Pancreas (tissue), 10 donors: ENCODE measurements around the gene EGF. TPM values are rescaled to one million over a fixed set of nuclear protein-coding genes. Genes with fewer than 3 reads are reported as not detected.
A peak's percentile ranks its signal among the peaks of the same experiment; 100 is the strongest.

Experiments
- ATAC-seq, 4 donors: fragments of 200-7000 bp; cut with Tn5 transposase; one replicate each; pipeline versions ENCODE4 v1.8.0 to v1.9.1; 2020; ENCODE audit warnings: mild to moderate bottlenecking in 4 of 4, moderate library complexity in 4 of 4
- DNase-seq, 6 donors: peaks; one replicate each; pipeline ENCODE4 v3.0.0-alpha.2; 2020
- FAIRE-seq: peaks from 2 replicates; lab custom pipeline; 2012; peaks lifted over from hg19 to GRCh38; lab: Jason Lieb, UNC
- H3K27ac ChIP-seq, 4 donors: fragments of 200-600 bp; sonication (generic); 1 replicate in 3 of 4; 2 replicates in 1 of 4; pipeline versions ENCODE4 v1.5.0 to v1.8.0; 2020
- H3K27me3 ChIP-seq, 4 donors: fragments of 200-600 bp; one replicate each; pipeline ENCODE4 v1.8.0; 2021
- H3K36me3 ChIP-seq, 3 donors: fragments of 200-600 bp; sonication (generic) in 1 of 3; one replicate each; pipeline versions ENCODE4 v1.5.0 to v1.8.0; 2020 to 2021
- H3K4me1 ChIP-seq, 3 donors: fragments of 200-600 bp; one replicate each; pipeline ENCODE4 v1.8.0; 2021
- H3K4me3 ChIP-seq, 4 donors: fragments of 200-600 bp; sonication (generic) in 2 of 4; one replicate each; pipeline versions ENCODE4 v1.5.0 to v1.8.0; 2020 to 2021
- H3K9me3 ChIP-seq, 4 donors: fragments of 200-600 bp; one replicate each; pipeline ENCODE4 v1.8.0; 2021
- WGBS, 2 donors: extraction: QIAGEN DNeasy Blood & Tissue Kit; methylation state at CpG; one replicate each; pipeline ENCODE4 v1.1.7; 2013; 5-methylcytosine and 5-hydroxymethylcytosine counted together
- intact Hi-C, 3 donors: fragments of 100-400 bp; cut with DNase I; formaldehyde crosslinking; loops; one replicate each; pipeline versions ENCODE4 v1.11.1 to v1.14.2; 2022
- polyA plus RNA-seq, 2 donors: library from polyadenylated mRNA; stranded (reverse); fragments of 200-250 nt; gene quantifications; one replicate each; pipeline ENCODE4 v1.2.3, GENCODE V29; 2013
- total RNA-seq, 6 donors: library from RNA; stranded (reverse); fragmentation: NEBNext Ultra II Directional in 4 of 6; extraction: Animal tissue kit (Norgen Biotek cat#: 25700) in 4 of 6; gene quantifications; one replicate each; pipeline versions ENCODE4 v1.2.1 to v1.2.4, GENCODE V29; 2021 to 2023
- TF ChIP-seq, protein P1 (sequence below), 4 donors: fragments of 200-600 bp; sonication (generic) in 3 of 4; IDR thresholded peaks; one replicate each; pipeline versions ENCODE4 v1.5.0 to v1.8.0; 2021; ENCODE audit warnings: antibody characterized with exemption in 4 of 4
- donor health status: healthy with polysubstance abuse.
- donor health status: DM: no; HTN: no; CAD: no; lungs with moderate emphysema.
- donor health status: DM: no; HTN: no; CAD: no.
- donor health status: control.
- donor health status: control.
- donor health status: Bipolar disorder and iron deficiency.
- donor health status: DM: yes; HTN: yes; CAD: no.
- donor health status: DM: no; HTN: no; CAD: no.
- donor health status: DM: no; HTN: no; CAD: no.
- donor health status: DM: yes; HTN: yes; CAD: no.

EGF gene
- total and polyA plus RNA-seq, 8 donors = 12.8 to 67.2 (median 23.1) TPM

DNA sequence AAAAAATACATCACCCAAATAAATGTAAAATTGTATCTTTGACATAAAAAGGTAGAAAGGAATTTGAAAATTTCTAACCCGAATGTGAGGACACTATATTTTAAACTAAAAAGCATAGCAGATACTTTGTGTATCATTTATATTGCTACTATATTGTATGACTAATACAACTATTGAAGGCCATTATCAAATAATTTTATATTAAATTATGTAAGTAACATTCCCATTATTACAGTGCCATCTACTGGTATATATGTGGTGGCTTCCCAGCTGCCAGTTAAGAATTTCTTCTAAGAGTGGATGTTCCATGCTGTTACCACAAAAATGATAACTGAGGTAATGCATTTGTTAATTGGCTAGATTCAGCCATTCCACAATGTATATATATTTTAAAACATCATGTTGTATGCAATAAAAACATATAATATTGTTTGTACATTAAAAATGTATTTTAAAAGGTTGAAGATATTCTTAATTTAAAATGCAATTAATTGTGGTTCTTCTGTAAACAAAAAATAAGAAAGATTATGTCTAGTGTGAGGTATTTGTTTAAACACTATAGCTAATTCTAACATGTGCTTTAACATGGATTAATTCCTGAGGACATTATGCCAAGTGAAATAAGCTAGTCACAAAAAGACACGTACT lies 65.3 kb downstream of the EGF start:
- DNase-seq = no peak
- H3K36me3 ChIP-seq = peaks cover 0 to 4% (median 0%) of the 10 kb centered on the region in 3 donors

DNA sequence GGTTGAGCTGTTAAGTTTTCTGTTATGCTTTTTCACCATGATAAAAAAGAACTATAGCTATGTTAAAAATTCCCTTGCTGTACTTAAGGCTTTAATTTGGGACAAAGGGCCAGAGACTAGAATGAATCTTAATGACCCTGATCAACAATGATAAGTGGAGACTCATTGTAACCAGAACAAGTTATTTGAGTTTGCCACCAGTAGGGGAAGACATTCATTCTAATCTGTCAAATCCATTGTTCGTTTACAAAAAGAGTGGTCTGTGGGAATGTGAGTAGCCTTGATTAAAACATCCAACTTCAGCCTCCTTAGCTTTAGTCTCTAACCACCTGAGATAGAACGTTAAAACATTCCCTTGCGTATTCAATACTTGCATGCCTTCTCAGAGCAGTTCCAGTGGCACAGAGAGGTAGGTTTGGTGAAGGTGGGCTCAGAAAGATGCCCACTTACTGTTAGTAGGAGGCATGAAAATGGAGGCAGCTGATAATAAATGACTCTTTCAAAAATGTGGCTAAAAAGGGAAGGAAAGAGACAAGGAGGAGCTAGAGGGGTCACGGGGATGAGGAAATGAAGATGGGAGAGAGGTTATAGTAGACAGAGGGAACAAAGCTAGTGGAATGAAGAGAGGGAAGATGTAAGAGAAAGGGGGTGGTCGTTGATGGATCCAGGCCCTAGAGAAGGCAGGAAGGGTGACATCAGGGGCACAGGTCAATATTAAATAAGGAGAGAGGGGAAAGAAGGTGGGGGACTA lies 66.2 kb downstream of the EGF start:
- H3K4me1 ChIP-seq = peaks cover 0 to 4% (median 0%) of the 10 kb centered on the region in 3 donors
- H3K4me3 ChIP-seq = no peak overlapping the region
- DNase-seq (no peak), FAIRE-seq (no peak), ATAC-seq (no peak)
- no peaks in the 10 kb centered on the region for H3K9me3 ChIP-seq
- H3K27me3 ChIP-seq = no peaks in the 10 kb centered on the region
- intact Hi-C loops = loop anchor here in 2 of 3 donors (10.0 kb wide), 1 partner anchor 554 kb away; no protein-coding TSS in a partner anchor
- H3K27ac ChIP-seq = no peak overlapping the region
- 55 to 56% methylated on average over 5 of the region's 5 CpGs for WGBS, 2 donors
- TF ChIP-seq, protein P1, sequence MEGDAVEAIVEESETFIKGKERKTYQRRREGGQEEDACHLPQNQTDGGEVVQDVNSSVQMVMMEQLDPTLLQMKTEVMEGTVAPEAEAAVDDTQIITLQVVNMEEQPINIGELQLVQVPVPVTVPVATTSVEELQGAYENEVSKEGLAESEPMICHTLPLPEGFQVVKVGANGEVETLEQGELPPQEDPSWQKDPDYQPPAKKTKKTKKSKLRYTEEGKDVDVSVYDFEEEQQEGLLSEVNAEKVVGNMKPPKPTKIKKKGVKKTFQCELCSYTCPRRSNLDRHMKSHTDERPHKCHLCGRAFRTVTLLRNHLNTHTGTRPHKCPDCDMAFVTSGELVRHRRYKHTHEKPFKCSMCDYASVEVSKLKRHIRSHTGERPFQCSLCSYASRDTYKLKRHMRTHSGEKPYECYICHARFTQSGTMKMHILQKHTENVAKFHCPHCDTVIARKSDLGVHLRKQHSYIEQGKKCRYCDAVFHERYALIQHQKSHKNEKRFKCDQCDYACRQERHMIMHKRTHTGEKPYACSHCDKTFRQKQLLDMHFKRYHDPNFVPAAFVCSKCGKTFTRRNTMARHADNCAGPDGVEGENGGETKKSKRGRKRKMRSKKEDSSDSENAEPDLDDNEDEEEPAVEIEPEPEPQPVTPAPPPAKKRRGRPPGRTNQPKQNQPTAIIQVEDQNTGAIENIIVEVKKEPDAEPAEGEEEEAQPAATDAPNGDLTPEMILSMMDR (IDR thresholded peaks at IDR 0.05) = no peak
- peaks cover 0 to 4% (median 0%) of the 10 kb centered on the region in 3 donors for H3K36me3 ChIP-seq

More for the DNA sequence above, 65.3 kb downstream of the EGF start:
- intact Hi-C loops = loop anchor here in 2 of 3 donors (10.0 kb wide), 1 partner anchor 553 kb away; no protein-coding TSS in a partner anchor
- H3K4me3 ChIP-seq = no peak overlapping the region
- FAIRE-seq = peak; percentile 96
- ATAC-seq = peak; percentile 56 to 80 (median 76)
- no peaks in the 10 kb centered on the region for H3K27me3 ChIP-seq
- TF ChIP-seq, protein P1 (IDR thresholded peaks at IDR 0.05) = peak; percentile 14 to 51 (median 46)
- no peak overlapping the region for H3K27ac ChIP-seq
- WGBS, 2 donors = 78 to 88% methylated on average over 2 of the region's 2 CpGs
- H3K4me1 ChIP-seq = peaks cover 0 to 4% (median 0%) of the 10 kb centered on the region in 3 donors
- H3K9me3 ChIP-seq = no peaks in the 10 kb centered on the region

DNA sequence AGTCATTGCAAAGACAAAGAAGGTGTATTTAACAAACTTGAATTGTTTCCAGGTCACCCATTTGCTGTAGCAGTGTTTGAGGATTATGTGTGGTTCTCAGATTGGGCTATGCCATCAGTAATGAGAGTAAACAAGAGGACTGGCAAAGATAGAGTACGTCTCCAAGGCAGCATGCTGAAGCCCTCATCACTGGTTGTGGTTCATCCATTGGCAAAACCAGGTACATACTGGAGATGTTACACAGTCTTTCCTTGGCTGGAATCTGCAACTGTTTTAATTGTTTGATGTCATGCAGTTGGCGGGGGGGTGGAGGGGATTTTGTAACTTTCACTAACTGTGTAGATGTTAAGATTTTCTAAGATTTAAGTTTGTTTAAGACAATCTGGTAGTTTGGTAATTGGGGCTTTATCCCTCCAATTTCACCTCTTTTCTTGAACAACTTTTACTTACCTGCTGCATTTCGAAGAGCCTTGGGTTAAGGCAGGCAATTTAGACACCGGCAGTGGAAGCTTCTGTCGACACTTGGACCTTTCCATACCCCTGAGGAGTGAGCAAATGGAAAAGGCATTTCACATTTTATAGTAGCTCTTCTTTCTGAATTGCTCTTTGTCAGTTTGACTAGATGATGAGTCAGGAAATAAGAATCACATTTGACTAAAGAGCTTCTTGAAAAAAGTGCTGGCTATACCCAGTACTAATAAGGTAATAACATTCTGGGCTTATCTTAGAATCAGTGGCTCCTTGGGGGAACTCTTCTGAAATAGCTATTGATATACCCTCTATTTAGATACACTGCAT lies 67.4 kb downstream of the EGF start:
- intact Hi-C loops = loop anchor here in 2 of 3 donors (10.0 kb wide), 1 partner anchor 555 kb away; no protein-coding TSS in a partner anchor
- Histone ChIP-seq H3K27me3 (no peaks in the 10 kb centered on the region), H3K9me3 (no peaks in the 10 kb centered on the region), H3K4me1 (no peaks in the 10 kb centered on the region), H3K4me3 (no peak overlapping the region), H3K36me3 (peaks cover 0 to 4% (median 0%) of the 10 kb centered on the region in 3 donors), H3K27ac (no peak overlapping the region)
- TF ChIP-seq, protein P1 (IDR thresholded peaks at IDR 0.05) = no peak
- ATAC-seq = no peak
- WGBS, 2 donors = 81 to 83% methylated on average over 5 of the region's 5 CpGs
- DNase-seq = no peak
- no peak for FAIRE-seq

DNA sequence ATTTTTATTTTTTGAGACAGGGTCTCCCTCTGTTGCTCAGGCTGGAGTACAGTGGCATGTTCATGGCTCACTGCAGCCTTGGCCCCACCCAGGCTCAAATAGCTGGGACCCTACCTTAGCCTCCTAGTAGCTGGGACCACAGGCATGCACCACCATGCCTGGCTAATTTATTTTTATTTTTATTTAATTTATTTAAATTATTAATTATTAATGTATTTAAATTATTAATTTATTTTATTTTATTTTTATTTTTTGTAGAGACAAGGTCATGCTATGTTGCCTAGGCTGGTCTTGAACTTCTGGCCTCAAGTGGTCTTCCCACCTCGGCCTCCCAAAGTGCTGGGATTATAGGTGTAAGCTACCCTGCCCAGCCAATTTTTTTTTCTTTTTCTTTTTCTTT lies 69.3 kb downstream of the EGF start:
- no peaks in the 10 kb centered on the region for H3K9me3 ChIP-seq
- DNase-seq (no peak), ATAC-seq (no peak), FAIRE-seq (no peak)
- intact Hi-C loops = no loop called here
- H3K27ac ChIP-seq = no peak overlapping the region
- no peak overlapping the region for H3K4me3 ChIP-seq
- no peaks in the 10 kb centered on the region for H3K4me1 ChIP-seq
- no peaks in the 10 kb centered on the region for H3K27me3 ChIP-seq
- TF ChIP-seq, protein P1 (IDR thresholded peaks at IDR 0.05) = no peak
- H3K36me3 ChIP-seq = peaks cover 0 to 12% (median 0%) of the 10 kb centered on the region in 3 donors
- WGBS, 2 donors = 89 to 90% methylated on average over 1 of the region's 1 CpG
